RPMI8226 (cell line): ENCODE results near the gene ARAP3.
"Not testable (repeated sequence)": the region's sequence is repeated elsewhere in the genome, so short reads cannot be mapped to it uniquely, and the experiment has no call there.

Source experiments
- DNase-seq: peaks from one replicate; pipeline ENCODE4 v3.0.0-alpha.2; 2015

Gene ARAP3

DNA sequence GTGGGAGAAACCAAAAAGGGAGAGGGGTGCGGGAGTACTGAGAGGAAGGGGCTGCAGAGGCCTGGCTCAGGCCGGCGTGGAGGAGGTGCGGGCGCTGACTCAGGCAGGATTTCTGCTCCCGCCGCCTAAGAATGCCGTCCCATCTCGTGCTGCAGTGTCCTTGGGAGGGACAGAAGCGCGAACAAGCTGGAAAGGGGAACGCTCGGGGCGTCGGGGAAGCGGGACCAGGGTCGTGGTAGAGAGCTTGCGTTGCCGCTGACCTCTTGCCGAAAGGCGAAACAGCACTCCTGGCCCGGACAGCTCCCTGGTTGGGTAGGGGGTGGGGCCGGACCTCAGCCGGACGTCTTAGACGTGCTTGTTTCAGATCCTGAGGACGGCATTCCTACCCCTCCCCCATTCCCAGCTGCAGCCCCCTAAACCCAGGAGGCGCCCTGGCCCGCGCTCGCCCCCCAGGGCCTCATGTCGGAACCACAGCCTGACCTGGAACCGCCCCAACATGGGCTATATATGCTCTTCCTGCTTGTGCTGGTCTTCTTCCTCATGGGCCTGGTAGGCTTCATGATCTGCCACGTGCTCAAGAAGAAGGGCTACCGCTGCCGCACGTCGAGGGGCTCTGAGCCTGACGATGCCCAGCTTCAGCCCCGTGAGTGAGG lies 44.1 kb downstream of the ARAP3 start:
- peak; percentile 70 for DNase-seq

DNA sequence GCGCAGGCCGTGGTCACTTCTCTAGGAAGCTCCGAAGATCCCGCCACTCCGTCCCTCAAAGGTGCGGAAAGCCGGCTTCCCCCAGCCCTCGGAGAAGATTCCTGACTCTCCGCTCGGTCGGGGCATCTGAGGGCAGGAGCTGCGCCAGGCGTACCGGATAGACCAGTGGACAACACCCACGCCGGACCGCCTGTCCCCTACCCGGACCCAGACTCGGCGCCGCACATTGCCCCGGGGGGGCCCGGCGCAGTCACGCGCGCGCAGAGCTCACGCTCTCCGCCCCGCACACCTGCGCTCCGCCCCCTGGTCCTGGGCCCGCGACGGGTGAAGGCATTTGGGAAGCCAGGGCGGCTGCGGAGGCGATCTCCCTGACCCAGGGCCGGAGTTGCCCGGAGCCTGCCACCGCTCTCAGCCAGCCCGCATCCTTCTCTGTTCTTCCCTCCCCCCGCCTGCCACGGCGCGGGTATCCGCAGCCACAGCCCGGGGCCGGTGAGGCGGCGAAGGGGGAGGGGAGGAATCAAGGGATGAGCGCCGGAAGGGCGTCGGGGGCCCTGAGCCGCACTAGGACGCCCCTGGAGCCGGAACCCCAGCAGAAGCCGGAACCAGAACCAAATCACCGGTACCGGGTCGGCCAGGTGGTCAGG lies 44.8 kb downstream of the ARAP3 start:
- peak; percentile 64 for DNase-seq

DNA sequence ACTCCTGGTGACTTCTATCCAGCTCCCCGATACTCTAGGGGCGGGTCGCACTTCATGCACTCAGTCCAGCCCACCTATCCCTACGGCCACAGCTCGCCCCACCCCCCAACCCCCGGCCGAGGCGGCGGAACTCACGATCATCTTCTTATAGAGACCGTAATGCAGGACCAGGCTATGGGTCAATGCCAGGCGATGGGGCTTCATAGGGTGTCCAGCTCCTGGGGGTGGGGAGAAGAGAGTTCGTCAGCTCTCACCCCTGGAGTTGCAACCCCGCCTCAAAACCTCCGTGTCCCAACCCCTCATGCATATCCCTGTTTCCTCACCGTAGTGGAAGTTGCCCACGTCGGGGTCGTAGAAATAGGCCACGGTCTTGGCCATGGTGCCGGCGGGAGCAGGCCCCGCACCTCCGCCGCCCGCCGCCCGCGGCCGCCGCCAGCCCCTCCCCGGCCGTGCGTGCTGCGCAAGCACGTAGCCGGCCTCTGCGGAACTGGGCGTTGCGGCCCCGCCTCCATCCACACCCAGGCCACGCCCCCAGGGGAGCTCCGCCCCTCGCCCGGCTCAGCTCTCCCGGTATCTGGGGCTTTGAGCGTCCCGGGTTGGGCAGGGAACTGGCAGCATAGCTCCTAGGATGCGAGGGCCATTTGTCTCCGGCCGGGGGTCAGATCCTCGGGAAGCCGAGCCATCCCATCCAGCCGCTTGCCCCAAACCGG lies 45.5 kb downstream of the ARAP3 start, which contains the start of the genes HDAC3 and RELL2:
Gene HDAC3, minus strand, starts transcription at position 437 of the 710 bp plus-strand sequence. Its CDS starts 59 bp downstream, at position 378.
Gene RELL2, plus strand, starts transcription at position 585 of the 710 bp plus-strand sequence. CDS start 1,229 bp downstream, outside the sequence.
- DNase-seq, result peak; percentile 92

DNA sequence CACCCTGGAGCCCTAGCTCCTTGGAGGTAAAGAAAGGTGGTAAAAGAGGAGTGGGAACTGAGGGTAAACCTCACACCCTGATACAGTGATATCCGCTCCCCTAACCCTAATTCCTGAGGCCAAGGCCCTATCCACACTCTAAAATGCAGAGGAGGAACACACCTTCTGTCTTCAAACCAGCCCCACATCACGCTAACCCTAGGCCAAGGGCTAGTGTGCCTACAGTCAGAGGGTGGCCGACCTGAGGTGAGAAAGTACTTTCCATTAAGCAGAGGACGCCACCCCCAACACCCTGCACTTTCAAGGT lies 46.0 kb downstream of the ARAP3 start:
- peak; percentile 40 for DNase-seq

DNA sequence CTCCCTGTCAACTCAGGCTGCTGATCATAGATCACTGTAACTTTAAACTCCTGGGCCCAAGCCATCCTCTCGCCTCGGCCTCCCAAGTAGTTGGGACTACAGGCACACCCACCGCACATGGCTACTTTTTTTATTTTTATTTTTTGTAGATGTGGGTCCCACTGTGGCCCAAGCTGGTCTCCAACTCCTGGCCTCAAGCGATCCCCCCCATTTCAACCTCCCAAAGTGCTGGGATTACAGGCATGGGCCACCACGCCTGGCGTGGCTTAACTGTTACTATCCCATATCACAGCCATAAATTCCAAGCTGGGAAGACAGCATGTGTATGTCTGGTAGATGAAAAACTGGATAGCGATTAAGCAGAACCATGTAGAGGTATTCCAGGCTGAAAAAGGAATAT lies 46.4 kb downstream of the ARAP3 start:
- no peak for DNase-seq

DNA sequence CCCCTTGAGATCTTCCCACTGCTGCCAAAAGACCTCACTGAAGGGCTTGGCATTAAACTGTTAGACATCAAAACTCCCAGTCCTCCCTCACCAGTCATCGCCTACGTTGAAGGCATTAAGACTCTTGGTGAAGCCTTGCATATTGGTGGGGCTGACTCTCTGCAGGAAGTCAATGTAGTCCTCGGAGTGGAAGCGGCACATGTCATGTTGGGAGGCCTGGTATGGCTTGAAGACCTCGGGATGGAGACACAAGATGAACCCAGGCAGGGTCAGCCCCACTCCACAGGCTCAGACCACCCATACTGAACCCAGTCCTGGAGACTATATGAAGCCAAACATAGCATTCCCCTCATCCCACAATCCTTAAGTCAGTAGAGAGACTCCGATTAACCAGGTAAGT lies 47.3 kb downstream of the ARAP3 start:
- no peak for DNase-seq

DNA sequence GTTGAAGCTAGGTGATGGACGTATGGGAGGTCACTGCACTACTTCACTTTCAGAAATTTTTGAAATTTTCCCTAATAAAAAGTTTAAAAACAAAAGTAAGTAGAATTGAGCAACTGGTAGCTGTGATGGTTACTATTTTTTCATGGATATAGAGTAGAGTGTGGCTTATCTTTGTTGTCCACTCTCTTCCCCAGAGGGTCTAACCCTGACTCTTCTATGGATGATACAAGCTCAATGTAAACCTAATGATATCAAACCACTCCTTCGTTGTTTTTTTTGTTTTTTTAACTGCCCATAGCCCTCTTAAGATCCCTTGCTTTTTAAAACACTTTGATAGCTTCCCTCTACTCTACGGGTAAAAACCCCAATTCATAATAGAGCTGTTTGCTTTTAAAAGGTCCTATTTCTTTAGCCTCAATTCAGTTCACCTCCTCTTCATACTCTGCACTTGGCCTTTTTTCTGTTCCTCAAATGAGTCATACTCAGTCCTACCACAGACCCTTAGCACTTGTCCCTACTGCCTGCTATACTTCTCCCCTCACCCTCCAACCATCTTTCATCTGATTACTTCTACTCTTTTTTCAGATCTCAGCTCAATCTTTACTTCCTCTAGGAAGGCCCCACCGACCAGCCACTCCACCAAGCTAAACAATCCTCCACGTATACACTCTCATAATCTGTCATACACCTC lies 48.0 kb downstream of the ARAP3 start:
- DNase-seq, result no peak

DNA sequence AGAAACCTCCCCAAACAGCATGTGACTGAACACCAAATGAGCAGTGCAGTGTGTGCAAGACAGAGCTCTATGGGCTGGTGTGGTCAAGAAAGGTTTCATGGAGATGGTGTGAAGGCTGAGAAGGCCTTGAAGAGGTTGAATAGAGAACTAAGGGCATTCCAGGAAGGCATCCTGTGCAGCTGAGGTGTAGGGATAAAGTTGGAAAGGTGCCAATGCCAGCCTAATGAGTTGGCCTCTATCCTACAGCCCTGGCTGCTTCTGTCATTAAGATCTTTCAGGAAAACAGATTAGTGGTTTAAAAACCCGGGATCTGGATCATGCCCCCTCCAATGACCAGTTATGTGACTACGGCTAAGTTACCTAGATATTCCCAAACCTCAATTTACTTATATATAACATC lies 49.4 kb downstream of the ARAP3 start:
- DNase-seq, result no peak

DNA sequence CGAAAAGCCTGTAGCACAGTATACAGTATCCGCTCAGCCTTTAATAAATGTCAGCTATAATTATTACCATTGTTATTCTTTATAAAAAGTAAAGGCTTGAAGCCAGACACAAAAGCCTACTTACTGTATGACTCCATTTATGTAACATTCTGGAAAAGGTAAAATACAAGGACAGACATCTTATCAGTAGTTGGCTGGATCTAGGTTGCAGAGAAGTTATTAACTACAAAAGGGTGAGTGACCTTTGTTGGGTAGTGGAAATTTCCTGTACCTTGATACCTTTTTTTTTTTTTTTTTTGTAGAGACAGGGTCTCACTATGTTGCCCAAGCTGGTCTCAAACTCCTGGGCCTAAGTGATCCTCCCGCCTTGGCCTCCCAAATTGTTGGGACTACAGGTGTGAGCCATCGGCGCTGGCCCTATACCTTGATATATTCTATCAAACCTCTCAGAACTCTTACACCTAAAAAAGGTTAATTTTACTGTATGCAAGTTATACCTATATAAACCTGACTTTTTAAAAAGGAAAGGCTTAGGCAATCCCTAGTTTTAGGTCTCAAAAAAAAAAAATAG lies 51.4 kb downstream of the ARAP3 start:
- DNase-seq, result no peak

DNA sequence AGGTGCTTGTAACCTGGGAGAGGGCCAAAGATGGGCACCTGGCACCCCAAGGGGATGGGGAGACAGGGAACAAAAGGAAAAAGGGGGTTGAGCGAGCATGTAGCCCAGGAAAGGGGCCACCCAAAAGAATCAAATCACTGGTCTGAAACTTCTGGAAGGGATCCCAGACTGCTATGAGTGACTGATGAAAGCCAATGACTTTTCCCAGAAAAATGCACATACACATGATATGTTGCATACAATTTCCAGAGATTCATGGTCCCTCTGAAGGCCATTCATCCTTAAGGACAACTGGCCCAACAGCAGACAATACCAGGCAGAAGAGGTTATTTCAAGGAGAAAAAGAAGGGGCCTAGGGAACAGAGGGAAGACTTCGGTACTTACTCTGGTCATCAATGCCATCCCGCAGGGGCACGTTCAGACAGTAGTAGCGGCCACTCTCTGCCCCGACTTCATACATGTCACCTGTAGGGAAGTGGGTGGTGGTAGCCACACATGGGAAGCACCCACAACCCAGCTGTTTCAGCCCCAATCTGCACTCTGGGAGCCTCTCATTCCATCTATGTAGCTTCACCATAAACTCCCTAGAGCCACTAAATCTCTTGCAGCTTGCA lies 53.7 kb downstream of the ARAP3 start:
- no peak for DNase-seq

DNA sequence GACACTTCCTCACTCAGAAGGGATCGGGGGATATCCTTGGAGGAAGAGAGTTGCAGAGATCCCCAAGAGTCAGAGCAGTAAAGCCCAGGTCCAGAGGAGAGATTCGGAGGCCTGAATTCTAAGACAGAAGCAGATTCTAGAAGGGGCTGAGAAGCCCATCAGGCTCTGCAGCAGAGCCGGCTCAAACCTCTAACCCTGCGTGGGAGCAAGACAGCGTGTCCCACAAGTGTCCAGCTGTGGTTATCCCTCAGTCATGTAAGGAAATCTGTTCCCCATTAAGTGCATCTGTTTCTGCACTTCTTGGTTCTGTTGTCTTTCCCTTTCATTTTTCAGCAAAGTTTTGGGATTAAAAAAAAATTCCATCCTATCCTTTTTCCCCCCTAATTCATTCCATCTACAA lies 58.4 kb downstream of the ARAP3 start:
- no peak for DNase-seq

DNA sequence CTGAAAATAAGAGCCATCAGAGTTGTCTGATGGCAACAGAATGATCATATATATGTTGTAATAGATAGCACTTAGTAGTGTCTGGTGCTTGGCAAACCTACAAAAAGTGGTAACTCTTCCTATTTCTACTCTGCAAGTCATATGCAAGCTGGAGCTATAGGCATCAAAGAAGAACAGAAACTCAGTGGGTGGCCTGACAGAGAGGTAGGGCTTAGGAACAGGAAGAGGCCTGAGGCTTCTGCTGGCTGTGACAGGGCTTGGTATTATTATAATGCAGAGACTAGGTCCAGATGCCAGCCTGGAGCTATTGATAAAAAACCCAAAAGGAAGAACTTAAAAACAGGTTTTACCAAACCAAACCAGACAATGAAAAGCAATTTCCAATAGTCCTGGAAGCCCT lies 58.8 kb downstream of the ARAP3 start:
- peak; percentile 61 for DNase-seq

DNA sequence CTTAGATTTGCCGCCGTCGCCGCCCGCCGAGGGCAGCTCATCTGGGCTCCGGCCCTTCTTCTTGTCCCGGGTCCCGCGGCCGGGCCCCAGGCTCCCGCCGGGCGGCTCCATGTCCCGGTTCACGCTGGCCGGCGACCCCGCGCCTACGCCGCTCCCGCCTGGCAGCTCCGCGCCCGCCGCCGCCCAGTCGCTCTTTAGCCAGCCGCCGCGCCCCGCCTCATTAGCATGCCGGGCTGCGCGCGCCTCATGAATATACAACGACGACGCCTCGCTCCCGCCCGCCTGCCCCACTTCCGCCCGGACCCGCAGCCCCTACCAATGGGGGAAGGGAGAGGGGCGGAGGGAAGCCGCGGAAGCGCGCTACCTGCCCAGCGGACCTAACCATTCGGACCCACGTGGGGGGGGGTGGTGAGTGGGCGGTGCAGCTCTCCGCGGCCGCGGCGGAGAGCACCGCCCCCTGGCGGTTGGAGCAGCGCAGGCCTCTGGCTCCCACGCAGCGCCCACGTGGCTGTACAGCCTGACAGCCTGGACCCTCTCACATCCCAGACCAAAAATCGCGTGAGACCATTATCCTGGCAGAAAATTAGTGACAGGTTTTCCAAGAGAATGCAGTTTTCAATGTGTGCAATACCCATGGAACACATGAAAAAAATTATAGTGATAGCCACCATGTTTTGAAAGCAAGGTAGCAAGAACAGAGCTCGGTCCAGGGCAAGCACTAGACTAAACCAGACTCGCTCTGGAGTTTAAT lies 63.1 kb downstream of the ARAP3 start, which contains the start of gene DIAPH1:
Gene DIAPH1, minus strand, starts transcription at position 197 of the 751 bp plus-strand sequence. Its CDS starts 86 bp downstream, at position 111.
- DNase-seq, result peak; percentile 98

DNA sequence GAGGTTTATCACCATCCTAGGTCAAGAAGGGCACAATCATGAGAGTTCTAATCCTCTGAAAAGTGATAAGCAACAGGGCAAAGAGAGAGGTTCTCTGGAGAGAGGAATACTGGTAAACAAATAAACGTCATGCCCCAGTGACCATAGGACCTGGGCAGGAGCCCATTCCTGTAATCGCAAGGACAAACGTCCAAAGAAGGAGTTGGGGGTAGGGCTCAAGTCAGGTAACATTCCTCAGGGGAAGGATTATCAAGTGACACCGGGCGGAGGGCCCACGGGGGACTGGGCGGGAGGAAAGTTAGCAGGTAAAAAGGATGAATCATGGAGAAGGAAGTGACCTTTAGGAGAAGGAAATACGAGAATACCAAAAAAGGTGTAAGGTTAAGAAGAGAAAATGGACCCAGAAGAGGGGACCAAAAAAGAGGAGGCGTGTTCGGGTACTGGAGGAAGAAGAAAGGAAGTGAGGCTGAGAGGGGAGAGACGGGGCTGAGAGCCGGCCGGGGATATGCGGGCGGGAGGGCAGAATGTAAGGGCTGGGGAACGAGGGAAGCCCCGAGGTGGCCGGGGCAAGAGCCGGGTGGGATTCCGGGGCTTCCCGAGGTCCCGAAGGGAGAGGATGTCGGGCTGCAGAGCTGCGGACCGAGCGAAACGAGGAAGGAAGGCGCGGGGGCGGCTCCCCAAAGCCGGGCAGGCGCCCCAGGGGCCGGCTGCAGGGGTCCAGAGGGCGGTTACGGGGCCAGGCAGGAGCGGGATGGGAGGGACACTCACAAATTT lies 63.8 kb downstream of the ARAP3 start:
- peak; percentile 74 for DNase-seq

DNA sequence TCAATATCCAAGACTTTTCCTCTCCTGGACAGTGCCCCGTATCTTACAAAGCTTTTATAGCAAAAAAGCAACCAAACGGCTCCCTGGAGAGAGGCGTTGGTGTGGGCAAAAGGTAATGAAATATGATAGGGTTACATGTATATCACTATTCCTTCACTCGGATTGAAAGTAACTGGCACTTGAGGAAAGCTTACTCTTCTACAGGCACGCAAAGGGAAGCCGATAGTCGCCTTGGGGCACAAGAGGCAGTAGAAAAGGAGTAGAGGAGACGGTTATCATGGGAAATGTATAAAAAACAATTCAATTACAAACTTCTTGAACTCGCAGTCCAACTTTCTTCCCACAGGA lies 64.4 kb downstream of the ARAP3 start:
- peak; percentile 9 for DNase-seq

DNA sequence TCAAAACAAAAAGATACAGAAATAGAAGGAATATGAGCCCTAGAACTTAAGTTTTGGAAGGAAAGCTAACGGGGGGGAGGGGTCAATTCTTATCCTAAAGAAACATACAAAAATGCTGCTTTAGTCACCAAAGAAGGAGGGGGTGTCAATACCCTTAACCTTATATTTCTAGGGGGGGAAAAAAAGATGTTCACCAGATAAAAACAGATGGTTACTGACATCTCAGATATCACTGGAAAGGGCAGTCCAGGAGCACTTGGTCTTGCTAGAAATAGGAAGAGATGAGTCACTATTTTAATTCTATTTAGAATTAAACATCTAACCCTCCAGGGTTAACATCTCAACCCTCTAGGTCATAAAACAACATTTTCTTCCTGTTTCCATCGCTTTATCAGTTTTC lies 64.9 kb downstream of the ARAP3 start:
- DNase-seq, result no peak

DNA sequence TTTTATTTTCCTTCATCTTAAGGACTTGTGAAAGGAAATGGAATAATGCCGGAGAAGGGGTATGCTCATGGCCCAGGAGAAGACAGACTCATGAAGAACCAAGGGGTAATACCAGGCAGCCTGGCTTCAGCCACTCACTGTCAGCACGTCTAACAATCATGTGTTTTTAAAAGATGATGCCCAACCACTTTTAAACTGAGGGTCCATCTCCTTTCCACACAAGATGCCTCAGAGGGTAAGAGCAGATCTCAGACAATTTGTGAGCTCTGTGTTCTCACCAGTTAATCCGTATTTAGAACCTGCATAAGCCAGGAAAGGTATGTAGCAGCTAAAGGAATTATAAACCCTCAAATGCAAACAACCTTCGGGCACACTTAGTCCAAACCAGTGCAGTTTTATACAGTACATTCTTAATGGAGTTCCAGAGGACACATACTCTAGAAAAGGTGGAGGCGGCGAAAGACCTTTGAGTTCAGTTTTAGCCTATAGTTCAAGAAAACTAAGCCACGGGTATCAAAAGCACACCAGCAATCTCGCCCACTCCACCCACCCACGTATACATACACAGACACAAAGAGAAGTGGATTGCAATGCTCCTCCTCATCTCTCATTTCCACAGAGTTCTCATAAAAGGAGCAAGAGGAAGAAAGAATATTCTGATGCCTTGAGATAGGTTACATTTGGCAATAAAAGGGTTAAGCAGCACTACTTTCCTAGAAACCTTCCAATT lies 65.9 kb downstream of the ARAP3 start:
- no peak for DNase-seq

DNA sequence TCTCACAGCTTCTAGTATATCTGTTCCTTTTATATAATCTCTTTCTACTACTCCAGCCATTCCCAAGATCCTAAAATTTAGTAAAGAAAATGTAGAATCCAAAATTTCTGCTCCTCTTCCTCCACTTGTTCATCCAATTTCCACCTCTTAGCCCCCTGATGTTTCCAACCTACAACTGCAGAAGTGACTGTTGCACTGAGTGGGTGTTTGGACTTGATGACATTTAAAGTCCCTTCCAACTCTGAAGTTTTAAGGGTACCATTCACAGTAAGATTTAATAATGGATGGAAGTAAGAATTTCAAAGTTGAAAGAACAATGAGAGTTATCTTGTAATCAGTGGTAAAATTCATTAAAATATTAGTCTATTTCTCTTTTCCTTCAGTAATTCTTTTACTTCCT lies 68.7 kb downstream of the ARAP3 start:
- DNase-seq, result no peak

DNA sequence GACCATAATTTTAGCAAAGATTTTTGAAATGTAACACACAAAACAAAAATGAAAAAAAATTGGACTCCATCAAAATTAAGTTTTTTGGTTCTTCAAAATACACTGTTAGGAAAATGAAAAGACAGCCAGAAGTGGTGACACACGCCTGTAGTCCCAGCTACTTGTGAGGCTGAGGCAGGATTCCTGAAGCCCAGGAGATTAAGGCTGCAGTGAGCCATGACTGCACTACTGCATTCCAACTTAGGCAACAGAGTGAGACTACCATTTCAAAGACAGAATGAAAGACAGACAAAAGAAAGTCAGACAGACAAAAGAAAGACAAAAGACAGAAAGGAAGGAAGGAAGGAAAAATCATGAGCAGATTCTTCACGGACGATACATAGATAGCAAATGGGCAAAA lies 70.7 kb downstream of the ARAP3 start:
- no peak for DNase-seq

DNA sequence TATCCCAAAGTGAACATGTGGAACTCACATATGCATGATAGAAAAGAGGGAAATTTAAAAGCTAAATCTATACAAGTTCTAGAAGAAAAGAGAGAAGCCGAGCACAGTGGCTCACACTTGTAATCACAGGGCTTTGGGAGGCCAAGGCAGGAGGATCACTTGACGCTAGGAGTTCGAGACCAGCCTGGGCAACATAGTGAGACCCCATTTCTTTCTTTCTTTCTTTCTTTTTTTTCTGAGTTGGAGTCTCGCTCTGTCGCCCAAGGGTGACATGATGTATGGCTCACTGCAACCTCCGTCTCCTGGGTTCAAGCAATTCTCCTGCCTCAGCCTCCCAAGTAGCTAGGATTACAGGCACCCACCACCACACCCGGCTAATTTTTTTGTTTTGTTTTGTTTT lies 72.1 kb downstream of the ARAP3 start:
- not testable (repeated sequence) for DNase-seq
